GM12801 (cell line): Measurements from ENCODE around the gene NRP1.

ENCODE experiments used
- CTCF ChIP-seq: IDR thresholded peaks from one replicate; pipeline ENCODE4 v1.5.1; 2011; ENCODE audit warnings: control low read depth; ENCODE audit not compliant: insufficient read length; ENCODE audit errors: extremely low read depth

The NRP1 gene

DNA sequence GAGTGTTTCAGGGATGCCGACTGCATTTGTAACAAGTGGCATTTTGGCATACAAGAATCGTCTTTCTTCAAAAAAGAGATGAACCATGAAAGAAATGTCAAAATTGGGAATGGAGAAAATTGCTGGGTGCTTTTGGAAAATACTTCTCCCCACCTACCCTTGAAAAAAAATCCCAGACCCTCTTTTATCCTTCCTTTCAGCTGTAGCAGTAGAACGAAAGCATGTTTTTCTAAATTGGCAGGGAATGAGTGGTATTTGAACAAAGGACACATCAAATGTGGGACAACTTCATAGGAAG is 187.5 kb downstream of the NRP1 start:
- TF ChIP-seq CTCF: no peak

- no peak for TF ChIP-seq CTCF
Observed at GRCh38 chr10:33146189-33147012, 188.1 kb downstream of the NRP1 start.

DNA sequence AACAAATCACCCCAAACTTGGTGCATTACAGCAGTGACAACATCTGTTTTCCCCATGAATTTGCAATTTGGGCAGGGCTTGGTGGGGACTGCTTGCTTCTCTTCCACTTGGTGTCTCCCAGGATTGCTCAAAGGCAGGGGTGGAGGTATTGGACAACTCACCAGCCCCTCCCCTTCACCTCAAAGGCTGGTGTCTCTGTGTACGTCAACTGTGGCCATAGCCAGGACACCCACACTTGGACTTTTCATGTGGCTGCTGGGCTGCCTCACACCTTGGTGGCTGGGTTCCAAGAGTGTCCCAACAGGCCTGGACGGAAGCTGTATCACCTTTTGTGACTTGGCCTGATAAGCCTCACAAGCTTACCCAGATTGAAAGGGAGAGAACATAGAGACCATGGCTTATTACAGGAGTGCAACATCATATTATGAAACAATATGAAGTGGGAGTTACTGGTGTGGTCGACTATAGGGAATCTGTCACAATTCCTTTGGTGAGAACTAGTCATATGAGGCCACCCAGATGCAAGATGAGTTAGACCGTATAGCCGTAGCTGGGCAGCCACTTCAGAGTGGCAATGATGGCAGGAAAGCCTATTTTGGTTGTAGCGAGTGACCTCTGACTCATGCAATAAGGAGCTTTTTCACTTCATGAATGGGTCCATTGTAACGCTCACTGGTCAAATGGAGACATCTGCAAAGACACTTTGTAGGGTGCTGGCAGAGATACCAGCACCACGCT is 188.8 kb downstream of the NRP1 start:
- no peak for TF ChIP-seq CTCF

- TF ChIP-seq CTCF: no peak
Observed at GRCh38 chr10:33143160-33143728, 191.2 kb downstream of the NRP1 start.

GRCh38 chr10:33142295-33142694 is 192.2 kb downstream of the NRP1 start:
- no peak for TF ChIP-seq CTCF

DNA sequence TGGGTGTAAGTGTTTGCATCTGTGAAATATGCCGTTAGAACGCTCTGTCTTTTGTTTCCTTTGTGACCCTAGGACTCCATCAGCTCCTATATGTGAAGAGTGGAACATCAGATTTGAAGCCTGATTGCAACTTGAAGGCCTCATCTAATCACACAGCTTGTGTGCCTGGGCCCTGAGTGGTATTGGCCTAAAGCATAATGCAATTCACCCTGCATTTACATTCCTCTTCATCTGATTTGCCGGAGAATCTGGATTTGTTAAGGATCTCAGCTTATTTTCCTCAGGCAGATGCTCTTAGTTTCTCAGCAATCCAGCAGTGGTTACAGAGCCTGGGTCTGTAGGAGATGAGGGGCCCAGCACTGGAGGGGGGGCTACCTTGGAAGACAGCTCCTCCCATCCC is 193.2 kb downstream of the NRP1 start:
- TF ChIP-seq CTCF: no peak

- no peak for TF ChIP-seq CTCF
Observed at GRCh38 chr10:33139181-33139646, 195.3 kb downstream of the NRP1 start.
